Neuronal stem cell (in vitro differentiated cells): ENCODE measurements around the gene BTRC.

Source experiments
- DNase-seq: peaks from one replicate; pipeline ENCODE4 v3.0.0-alpha.2; 2013; ENCODE audit warnings: low spot score
- H2AFZ ChIP-seq: one replicate; pipeline ENCODE4 v1.6.1; 2013; ENCODE audit warnings: mild to moderate bottlenecking, low read length, inconsistent platforms
- H2AK5ac ChIP-seq: 2 replicates; pipeline ENCODE4 v1.6.1; 2013; ENCODE audit warnings: low read depth, mild to moderate bottlenecking, inconsistent platforms, low read length, moderate library complexity, mixed read lengths
- H2BK120ac ChIP-seq: 2 replicates; pipeline ENCODE4 v1.6.1; 2013; ENCODE audit warnings: low read depth, mild to moderate bottlenecking, inconsistent platforms, low read length, moderate library complexity, mixed read lengths
- H2BK12ac ChIP-seq: one replicate; pipeline ENCODE4 v1.6.1; 2013; ENCODE audit warnings: low read length, inconsistent platforms
- H2BK15ac ChIP-seq: 2 replicates; pipeline ENCODE4 v1.6.1; 2013; ENCODE audit warnings: mild to moderate bottlenecking, low read length, inconsistent platforms, mixed read lengths
- H2BK5ac ChIP-seq: one replicate; pipeline ENCODE4 v1.6.1; 2013; ENCODE audit warnings: inconsistent platforms, mild to moderate bottlenecking, low read length, moderate library complexity
- H3K14ac ChIP-seq: one replicate; pipeline ENCODE4 v1.6.1; 2013; ENCODE audit warnings: low read length, inconsistent platforms
- H3K18ac ChIP-seq: 2 replicates; pipeline ENCODE4 v1.6.1; 2013; ENCODE audit warnings: low read length, inconsistent platforms
- H3K23ac ChIP-seq: 2 replicates; pipeline ENCODE4 v1.6.1; 2013; ENCODE audit warnings: low read depth, mild to moderate bottlenecking, mixed read lengths, low read length, inconsistent platforms; ENCODE audit not compliant: poor library complexity
- H3K27ac ChIP-seq: replicated peaks from 3 replicates; pipeline ENCODE4 v1.5.1; 2013; ENCODE audit warnings: low read length, inconsistent platforms
- H3K27me3 ChIP-seq, 3 experiments: 2 replicates each; pipeline ENCODE4 v1.6.1; 2013; ENCODE audit warnings: low read length in 3 of 3, mild to moderate bottlenecking in 2 of 3, inconsistent platforms in 1 of 3, low read depth in 1 of 3, mixed read lengths in 1 of 3, moderate library complexity in 1 of 3; ENCODE audit not compliant: control insufficient read depth in 3 of 3, insufficient read depth in 3 of 3
- H3K36me3 ChIP-seq, 2 donors: replicated peaks in 1 of 2; 2 replicates each; pipeline ENCODE4 v1.6.1; 2013; ENCODE audit warnings: low read length in 2 of 2; ENCODE audit not compliant: control insufficient read depth in 2 of 2, insufficient read depth in 2 of 2
- H3K4ac ChIP-seq: 2 replicates; pipeline ENCODE4 v1.6.1; 2013; ENCODE audit warnings: inconsistent platforms, mild to moderate bottlenecking, low read length, moderate library complexity
- H3K4me1 ChIP-seq, 2 donors: 1 replicate in 1 of 2; 2 replicates in 1 of 2; pipeline ENCODE4 v1.6.1; 2013; ENCODE audit warnings: low read length in 2 of 2, low read depth in 1 of 2; ENCODE audit not compliant: control insufficient read depth in 2 of 2, insufficient read depth in 1 of 2
- H3K4me2 ChIP-seq: one replicate; pipeline ENCODE4 v1.6.1; 2013; ENCODE audit warnings: mild to moderate bottlenecking, low read length, inconsistent platforms; ENCODE audit not compliant: insufficient read depth, poor library complexity, severe bottlenecking
- H3K4me3 ChIP-seq, 2 donors: 2 replicates each; pipeline ENCODE4 v1.5.1; 2013; ENCODE audit warnings: low read length in 2 of 2, mild to moderate bottlenecking in 2 of 2, inconsistent platforms in 1 of 2, moderate library complexity in 1 of 2
- H3K79me1 ChIP-seq: one replicate; pipeline ENCODE4 v1.6.1; 2013; ENCODE audit warnings: low read depth, mild to moderate bottlenecking, inconsistent platforms, low read length, moderate library complexity
- H3K9ac ChIP-seq: one replicate; pipeline ENCODE4 v1.6.1; 2013; ENCODE audit warnings: mild to moderate bottlenecking, low read depth, low read length, inconsistent platforms; ENCODE audit not compliant: poor library complexity
- H3K9me3 ChIP-seq, 2 donors: replicated peaks in 1 of 2; 2 replicates each; pipeline versions ENCODE3 to v1.6.1; 2013; ENCODE audit warnings: low read length in 2 of 2, mild to moderate bottlenecking in 2 of 2, inconsistent platforms in 1 of 2, low read depth in 1 of 2, mixed read lengths in 1 of 2, moderate library complexity in 1 of 2; ENCODE audit not compliant: control insufficient read depth in 2 of 2, insufficient read depth in 1 of 2
- H4K8ac ChIP-seq: one replicate; pipeline ENCODE4 v1.6.1; 2013; ENCODE audit warnings: low read depth, mild to moderate bottlenecking, inconsistent platforms, low read length, moderate library complexity
- H4K91ac ChIP-seq: one replicate; pipeline ENCODE4 v1.6.1; 2013; ENCODE audit warnings: low read length, low read depth, mild to moderate bottlenecking, inconsistent platforms; ENCODE audit not compliant: poor library complexity
- WGBS, 2 donors: extraction: QIAGEN DNeasy Blood & Tissue Kit; methylation state at CpG; one replicate each; pipeline ENCODE4 v1.1.7; 2013; ENCODE audit warnings: missing lambda C conversion rate in 2 of 2, mixed read lengths in 1 of 2; ENCODE audit not compliant: insufficient read length in 2 of 2, insufficient replicate concordance in 1 of 2; ENCODE audit errors: extremely low coverage in 2 of 2; 5-methylcytosine and 5-hydroxymethylcytosine counted together

Gene BTRC

DNA sequence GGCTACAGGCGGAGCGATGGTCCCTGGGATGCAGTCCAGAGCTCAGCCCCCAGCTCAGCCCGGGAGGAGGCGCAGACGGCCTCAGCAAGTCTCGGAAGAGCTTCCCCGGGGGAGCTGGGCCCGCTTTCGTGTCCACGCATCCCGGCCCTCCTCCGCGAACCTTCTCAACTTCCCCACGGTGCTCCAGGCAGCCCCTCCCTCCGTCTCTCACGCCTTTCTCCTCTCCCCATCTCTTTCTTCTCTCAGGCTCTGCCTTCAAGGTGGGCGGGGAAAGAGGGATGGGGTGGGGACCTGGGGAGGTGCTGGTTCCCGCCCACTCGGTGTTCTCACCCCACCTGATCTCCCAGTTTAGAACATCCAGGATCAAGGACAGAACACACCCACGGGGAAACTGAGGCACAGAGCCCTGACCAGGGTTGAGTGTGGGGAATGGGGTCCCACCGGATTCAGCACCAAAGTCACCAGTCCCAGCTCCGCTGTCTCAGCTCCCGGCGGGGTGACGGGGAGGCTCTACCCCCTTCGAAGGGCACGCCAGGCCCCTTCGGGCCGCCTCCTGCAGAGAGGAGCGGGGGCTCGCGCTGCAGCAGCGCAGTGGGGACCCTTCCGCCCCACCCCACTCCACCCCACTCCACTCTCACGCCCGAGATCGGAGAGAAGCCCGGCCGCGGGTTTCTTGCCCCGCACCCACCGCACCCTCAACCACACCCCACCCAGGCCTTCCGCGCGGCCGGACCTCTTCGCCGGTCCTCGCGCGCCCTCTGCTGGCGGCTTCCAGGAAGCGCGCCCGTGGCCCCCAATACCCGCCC, 215.9 kb downstream of the BTRC start:
- no peak overlapping the region for H2BK120ac ChIP-seq
- no peak overlapping the region for H4K8ac ChIP-seq
- no peak overlapping the region for H2BK15ac ChIP-seq
- no peaks in the 10 kb centered on the region for H3K36me3 ChIP-seq
- no peak overlapping the region for H2BK5ac ChIP-seq
- H3K23ac ChIP-seq, result peak overlapping the region; percentile 45
- no peak overlapping the region for H2AK5ac ChIP-seq
- no peak overlapping the region for H4K91ac ChIP-seq
- no peak overlapping the region for H3K27ac ChIP-seq
- peak overlapping the region; percentile 87 for H3K4me2 ChIP-seq
- H3K9me3 ChIP-seq, result peaks cover 3 to 7% of the 10 kb centered on the region in 2 donors
- no peaks in the 10 kb centered on the region for H3K79me1 ChIP-seq
- no peak overlapping the region for H3K14ac ChIP-seq
- H2BK12ac ChIP-seq, result no peak overlapping the region
- peak overlapping the region; percentile 85 for H3K9ac ChIP-seq
- peaks cover 8 to 18% of the 10 kb centered on the region in 2 donors for H3K4me1 ChIP-seq
- H3K4ac ChIP-seq, result peak overlapping the region; percentile 28
- H2AFZ ChIP-seq, result peak overlapping the region; percentile 90
- H3K18ac ChIP-seq, result peak overlapping the region; percentile 90
- H3K4me3 ChIP-seq, result peak overlapping the region; percentile 35 to 81
- no CpG with 5 or more reads among the region's 56 CpGs for WGBS, 2 donors
- H3K27me3 ChIP-seq, result peaks cover 0 to 75% (median 49%) of the 10 kb centered on the region in 3 experiments
- peak; percentile 77 for DNase-seq

DNA sequence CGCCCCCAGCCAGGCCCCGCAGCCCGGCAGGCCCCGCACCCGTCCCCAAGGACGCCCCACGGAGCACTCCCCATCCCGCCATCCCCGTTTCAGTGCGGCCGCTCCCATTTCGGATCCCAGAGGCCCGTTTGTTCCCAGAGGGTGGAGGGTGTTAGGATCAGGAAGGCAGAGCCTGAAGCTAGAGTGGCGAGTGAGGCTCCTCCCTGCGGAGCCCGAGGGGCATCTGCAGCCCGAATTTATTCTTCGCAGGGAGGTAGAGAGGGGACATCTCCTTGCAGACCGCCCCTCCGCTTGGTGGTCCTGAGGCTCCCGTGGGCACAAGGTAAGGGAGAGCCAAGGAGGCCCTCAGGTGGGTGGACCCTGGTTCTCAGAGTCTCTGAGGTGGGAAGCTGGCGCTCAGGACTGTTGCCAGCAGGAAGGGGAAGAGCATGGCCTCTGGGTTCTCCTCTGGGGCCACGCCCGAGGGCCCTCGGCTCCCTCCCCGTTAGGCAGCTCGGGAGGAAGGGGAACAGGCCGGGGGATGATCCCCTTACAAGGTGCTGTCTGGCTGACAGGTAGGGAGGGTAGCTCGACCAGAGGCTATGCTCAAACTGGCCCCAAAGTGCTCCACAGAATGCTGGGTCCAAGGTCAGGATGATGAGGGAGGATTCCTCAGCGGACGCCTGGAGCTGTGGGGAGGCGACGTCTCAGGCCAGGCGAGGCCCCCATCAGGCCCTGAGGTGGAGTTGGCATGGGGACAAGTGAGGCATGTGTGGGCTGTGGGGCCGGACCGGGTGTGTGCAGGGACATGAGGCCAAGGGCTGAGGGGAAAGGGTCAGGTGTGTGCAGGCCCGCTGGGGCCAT, 216.7 kb downstream of the BTRC start:
- WGBS, 2 donors, result no CpG with 5 or more reads among the region's 37 CpGs
- DNase-seq, result no peak
- Histone ChIP-seq H3K23ac (peak overlapping the region; percentile 8), H3K4me3 (peak overlapping the region; percentile 35 to 70), H2BK5ac (peak overlapping the region; percentile 44), H3K9ac (peak overlapping the region; percentile 32), H4K8ac (no peak overlapping the region), H2AFZ (peak overlapping the region; percentile 90), H2BK12ac (no peak overlapping the region), H3K79me1 (no peaks in the 10 kb centered on the region), H3K14ac (no peak overlapping the region), H3K9me3 (peaks cover 3 to 7% of the 10 kb centered on the region in 2 donors), H3K4me2 (peak overlapping the region; percentile 87), H3K4me1 (peaks cover 8 to 18% of the 10 kb centered on the region in 2 donors), H4K91ac (no peak overlapping the region), H3K36me3 (no peaks in the 10 kb centered on the region), H2BK15ac (peak overlapping the region; percentile 7), H3K18ac (peak overlapping the region; percentile 81), H2AK5ac (peak overlapping the region; percentile 4), H2BK120ac (no peak overlapping the region), H3K27ac (no peak overlapping the region), H3K4ac (no peak overlapping the region), H3K27me3 (peaks cover 0 to 67% (median 49%) of the 10 kb centered on the region in 3 experiments)

DNA sequence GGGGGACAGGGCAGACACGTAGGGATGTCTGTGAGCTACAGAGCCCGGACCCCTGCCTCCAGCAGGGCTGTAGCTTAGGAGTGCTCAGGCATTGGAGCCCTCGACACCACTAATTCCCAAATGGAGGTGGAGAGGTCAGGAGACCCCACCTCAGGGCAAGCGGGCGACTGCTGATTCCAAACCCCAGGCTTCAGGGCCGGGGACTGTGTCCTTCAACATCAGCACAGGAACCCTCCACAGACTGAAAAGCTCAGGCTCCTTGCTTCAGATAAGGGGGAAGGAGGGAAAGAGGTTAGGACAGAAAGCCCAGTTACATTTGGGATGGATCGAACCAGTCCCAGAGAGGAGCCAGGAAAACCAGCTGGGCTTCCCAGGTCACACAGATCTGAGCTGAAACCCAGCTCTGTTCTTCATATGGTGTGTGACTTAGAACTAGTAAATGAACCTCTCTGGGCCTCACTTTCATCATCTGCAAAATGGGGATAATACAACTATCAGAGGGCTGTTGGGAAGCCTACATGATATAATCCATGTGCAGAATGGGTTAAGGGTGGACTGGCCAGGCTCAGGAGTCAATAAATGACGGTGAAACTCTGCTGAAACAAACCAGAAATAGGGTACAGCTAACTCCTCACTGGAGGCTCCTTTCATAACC, 217.4 kb downstream of the BTRC start:
- Histone ChIP-seq H3K36me3 (no peaks in the 10 kb centered on the region), H3K79me1 (no peaks in the 10 kb centered on the region), H3K23ac (peak overlapping the region; percentile 8), H3K4me3 (no peak overlapping the region), H3K4ac (no peak overlapping the region), H4K8ac (no peak overlapping the region), H3K9me3 (peaks cover 3 to 7% of the 10 kb centered on the region in 2 donors), H3K18ac (no peak overlapping the region), H3K9ac (no peak overlapping the region), H3K27ac (no peak overlapping the region), H4K91ac (no peak overlapping the region), H3K4me2 (no peak overlapping the region), H2BK5ac (no peak overlapping the region), H2BK120ac (no peak overlapping the region), H3K4me1 (peaks cover 8 to 16% of the 10 kb centered on the region in 2 donors), H2AK5ac (peak overlapping the region; percentile 4), H2BK12ac (no peak overlapping the region), H2BK15ac (no peak overlapping the region), H3K27me3 (peaks cover 0 to 59% (median 43%) of the 10 kb centered on the region in 3 experiments), H2AFZ (no peak overlapping the region), H3K14ac (no peak overlapping the region)
- no peak for DNase-seq
- WGBS, 2 donors, result no CpG with 5 or more reads among the region's 8 CpGs
